ENCODE measurements around the gene ASB1.

- TF ChIP-seq EZH2 (IDR thresholded peaks at IDR 0.05) (no peak), POLR2AphosphoS5 (IDR thresholded peaks at IDR 0.05; ENCODE audit: borderline replicate concordance, low read depth, low read length) (no peak), FOXP2 (optimal IDR thresholded peaks at IDR 0.05; ENCODE audit: control extremely low read depth, extremely low read length, insufficient read depth) (no peak)
These were observed 13.2 kb downstream of the ASB1 start for GRCh38 chr2:238439917-238440316.
